Measurements from ENCODE around the gene CCNL1.
"Not testable (repeated sequence)": the region's sequence is repeated elsewhere in the genome, so short reads cannot be mapped to it uniquely, and the experiment has no call there.

CCNL1 gene

DNA sequence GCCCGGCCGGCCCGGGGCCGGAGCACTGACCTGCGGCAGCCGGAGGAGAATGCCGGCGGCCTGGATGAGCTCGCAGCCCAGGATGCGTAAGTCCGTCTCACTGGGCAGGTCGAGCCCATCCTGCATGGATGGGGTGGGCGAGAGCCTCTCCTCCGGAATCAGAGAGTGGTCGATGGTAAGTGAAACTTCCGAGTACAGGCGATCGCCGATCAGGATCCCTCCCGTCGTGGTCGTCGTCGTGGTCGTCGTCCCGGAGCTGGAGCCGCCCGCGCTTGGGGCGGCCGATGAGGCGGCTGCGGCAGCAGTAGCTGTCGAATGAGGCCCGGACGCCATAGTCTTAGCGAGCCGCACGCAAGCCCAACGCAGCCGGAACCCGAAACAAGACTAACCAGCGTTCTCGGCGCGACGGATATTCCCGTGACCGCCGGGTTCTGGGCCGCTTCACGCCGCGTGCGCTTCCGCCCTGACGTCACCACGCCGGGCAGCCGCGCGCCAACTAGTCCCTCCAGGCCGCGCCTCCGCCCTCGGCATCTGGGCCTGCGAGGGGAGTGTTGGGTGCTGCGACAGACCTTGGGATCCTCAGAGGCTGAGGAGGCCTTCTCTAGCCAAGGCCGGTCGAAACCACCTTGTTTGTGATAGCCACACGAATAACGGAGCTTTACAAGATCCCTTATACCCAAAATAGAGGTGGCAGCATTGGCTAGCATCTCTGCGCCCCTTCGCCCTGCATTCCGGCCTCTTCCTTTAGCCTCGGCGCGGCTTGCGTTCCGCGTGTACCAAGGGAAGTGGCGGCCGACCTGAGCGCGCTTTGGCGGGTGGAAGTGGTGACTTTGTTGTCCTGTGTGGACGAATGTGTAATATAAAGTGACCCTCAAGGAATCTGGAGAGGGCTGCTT is at the start of gene CCNL1:
Gene CCNL1 (minus strand): TSS at position 386 of the 896 bp plus-strand sequence. CDS start 53 bp downstream, at position 333.
- DNase-seq: peak; percentile 73

GRCh38 chr3:157204880-157205279 is 44.9 kb upstream of the CCNL1 start:
- no peak for DNase-seq

DNA sequence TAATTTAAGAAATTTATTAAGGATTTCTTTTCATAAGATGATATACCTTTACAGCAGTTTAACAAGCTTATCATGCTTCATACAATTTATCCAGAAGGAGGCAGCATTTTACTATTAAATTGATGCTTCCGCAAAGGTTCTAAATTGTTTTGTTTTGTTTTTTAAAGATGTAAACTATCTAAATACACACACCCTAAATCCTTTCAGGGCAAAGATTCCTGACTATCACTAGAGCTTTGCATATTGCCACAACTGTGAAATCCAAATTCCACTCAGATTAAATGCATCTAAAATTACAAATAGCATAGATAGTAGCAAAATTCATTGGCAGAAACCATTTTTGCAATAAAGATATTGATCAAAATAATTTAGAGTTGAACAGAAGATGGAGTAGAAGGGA is 44.5 kb upstream of the CCNL1 start:
- peak; percentile 5 for DNase-seq

DNA sequence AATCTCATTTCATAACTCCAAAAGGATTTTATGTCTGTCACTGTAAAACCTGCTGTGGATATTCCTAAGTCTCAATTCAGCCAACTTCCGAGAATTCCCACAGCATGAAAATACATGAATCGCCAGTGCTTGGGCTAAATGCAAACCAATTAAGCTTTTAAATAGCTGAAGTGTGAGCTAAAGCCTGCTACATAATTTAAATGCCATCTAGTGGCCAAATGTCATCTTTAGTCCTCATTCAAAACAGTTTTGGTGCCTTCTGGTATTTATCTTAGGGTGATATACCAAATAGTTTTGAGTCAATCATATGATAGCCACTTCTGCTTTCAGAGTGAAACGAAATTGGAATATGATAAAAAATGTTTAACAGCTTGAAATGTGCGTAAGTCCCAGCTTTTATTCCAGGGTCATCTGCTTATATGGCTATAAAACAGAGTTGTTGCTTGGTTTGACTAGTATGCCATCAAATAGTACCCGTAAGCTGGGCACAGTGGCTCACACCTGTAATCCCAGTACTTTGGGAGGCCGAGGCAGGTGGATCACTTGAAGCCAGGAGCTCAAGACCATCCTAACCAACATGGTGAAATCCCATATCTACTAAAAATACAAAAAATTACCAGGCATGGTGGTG is 41.8 kb upstream of the CCNL1 start:
- peak; percentile 9 for DNase-seq

- no peak for DNase-seq
Measured at GRCh38 chr3:157199841-157200240, 39.9 kb upstream of the CCNL1 start.

DNA sequence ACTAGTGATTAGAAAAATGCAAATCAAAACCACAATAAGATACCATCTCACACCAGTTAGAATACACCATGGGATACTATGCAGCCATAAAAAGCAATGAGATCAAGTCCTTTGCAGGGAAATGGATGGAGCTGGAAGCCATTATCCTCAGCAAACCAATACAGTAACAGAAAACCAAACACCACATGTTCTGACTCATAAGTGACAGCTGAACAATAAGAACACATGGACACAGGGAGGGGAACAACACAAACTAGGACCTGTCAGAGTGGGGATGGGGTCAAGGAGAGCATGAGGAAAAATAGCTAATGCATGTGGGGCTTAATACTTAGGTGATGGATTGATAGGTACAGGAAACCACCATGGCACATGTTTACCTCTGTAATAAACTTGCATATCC is 36.0 kb upstream of the CCNL1 start:
- DNase-seq: no peak

- DNase-seq: not testable (repeated sequence)
Measured at GRCh38 chr3:157191149-157191548, 31.2 kb upstream of the CCNL1 start.

DNA sequence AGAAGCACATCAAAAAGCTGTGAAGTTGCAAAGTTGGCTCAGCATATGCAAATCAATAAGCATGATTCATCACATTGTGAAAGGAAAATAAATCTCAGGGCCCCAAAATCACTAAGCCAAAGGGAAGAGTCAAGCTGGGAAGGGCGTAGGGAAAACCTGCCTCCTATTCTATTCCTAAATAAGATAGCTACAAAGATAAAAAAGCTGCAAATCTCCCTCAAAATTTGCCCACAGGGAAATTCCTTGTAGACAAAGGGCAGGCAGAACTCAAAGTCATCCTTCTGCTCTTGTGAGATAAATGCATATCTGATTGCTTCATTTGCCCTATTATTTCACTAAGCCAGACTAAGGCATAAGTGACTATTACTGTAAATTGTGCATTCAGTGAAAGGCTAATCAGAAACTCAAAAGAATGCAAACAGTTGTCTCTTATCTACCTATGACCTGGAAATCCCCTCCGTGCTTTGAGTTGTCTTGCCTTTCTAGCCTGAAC is 30.5 kb upstream of the CCNL1 start:
- DNase-seq: no peak

- DNase-seq: no peak
Measured at GRCh38 chr3:157188391-157188790, 28.4 kb upstream of the CCNL1 start.

GRCh38 chr3:157182879-157183278 is 22.9 kb upstream of the CCNL1 start:
- no peak for DNase-seq

DNA sequence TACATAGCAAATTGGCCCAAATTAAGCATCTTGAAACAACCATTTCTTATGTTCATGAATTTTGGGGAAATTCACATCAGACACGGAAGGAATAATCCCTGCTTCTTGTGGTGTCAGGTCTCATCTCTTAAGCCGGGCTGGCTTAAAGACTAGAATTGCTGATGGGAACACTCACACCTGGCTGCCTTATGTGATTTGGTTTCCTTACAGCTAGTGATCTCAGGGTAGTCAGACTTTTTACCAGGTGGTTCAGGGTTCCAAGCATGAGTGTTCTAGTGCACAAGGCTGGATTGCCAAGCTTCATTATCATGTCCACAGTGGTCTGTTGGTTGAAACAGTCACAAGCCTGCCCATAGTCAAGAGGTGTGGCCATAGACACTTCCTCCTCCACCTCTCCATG is 20.3 kb upstream of the CCNL1 start:
- no peak for DNase-seq

- DNase-seq: no peak
Measured at GRCh38 chr3:157179365-157179803, 19.4 kb upstream of the CCNL1 start.

DNA sequence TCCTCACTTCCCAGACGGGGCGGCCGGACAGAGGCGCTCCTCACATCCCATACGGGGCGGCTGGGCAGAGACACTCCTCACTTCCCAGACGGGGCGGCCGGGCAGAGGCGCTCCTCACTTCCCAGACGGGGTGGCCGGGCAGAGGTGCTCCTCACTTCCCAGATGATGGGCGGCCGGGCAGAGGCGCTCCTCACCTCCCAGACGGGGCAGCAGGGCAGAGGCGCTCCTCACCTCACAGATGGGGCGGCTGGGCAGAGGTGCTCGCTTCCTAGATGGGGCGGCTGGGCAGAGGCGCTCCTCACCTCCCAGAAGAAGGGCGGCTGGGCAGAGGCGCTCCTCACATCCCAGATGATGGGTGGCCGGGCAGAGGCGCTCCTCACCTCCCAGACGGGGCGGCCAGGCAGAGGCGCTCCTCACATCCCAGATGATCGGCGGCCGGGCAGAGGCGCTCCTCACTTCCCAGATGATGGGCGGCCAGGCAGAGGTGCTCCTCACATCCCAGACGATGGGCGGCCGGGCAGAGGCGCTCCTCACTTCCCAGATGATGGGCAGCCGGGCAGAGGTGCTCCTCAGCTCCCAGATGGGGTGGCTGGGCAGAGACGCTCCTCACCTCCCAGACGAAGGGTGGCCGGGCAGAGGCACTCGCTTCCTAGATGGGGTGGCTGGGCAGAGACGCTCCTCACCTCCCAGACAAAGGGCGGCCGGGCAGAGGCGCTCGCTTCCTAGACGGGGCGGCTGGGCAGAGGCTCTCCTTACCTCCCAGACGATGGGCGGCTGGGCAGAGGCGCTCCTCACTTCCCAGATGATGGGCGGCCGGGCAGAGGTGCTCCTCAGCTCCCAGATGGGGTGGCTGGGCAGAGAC is 18.8 kb upstream of the CCNL1 start:
- not testable (repeated sequence) for DNase-seq

DNA sequence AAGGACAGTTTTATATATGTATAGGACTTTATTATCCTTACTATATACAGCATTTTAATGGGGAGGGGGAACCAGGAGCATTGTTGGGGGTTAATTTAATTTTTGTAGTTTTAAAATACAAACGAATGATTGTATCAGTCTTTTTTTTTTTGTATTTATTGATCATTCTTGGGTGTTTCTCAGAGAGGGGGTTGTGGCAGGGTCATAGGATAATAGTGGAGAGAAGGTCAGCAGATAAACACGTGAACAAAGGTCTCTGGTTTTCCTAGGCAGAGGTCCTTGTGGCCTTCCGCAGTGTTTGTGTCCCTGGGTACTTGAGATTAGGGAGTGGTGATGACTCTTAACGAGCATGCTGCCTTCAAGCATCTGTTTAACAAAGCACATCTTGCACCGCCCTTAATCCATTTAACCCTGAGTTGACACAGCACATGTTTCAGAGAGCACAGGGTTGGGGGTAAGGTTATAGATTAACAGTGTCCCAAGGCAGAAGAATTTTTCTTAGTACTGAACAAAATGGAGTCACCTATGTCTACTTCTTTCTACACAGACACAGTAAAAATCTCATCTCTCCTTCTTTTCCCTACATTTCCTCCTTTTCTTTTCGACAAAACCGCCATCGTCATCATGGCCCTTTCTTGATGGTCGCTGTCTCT is 18.0 kb upstream of the CCNL1 start:
- DNase-seq: not testable (repeated sequence)

- no peak for DNase-seq
Measured at GRCh38 chr3:157176934-157177333, 17.0 kb upstream of the CCNL1 start.

- no peak for DNase-seq
Measured at GRCh38 chr3:157175691-157176507, 16.0 kb upstream of the CCNL1 start.

GRCh38 chr3:157174649-157175498 is 14.9 kb upstream of the CCNL1 start:
- peak; percentile 93 for DNase-seq

- no peak for DNase-seq
Measured at GRCh38 chr3:157174290-157174648, 14.3 kb upstream of the CCNL1 start.

GRCh38 chr3:157173343-157173742 is 13.4 kb upstream of the CCNL1 start:
- DNase-seq: not testable (repeated sequence)

DNA sequence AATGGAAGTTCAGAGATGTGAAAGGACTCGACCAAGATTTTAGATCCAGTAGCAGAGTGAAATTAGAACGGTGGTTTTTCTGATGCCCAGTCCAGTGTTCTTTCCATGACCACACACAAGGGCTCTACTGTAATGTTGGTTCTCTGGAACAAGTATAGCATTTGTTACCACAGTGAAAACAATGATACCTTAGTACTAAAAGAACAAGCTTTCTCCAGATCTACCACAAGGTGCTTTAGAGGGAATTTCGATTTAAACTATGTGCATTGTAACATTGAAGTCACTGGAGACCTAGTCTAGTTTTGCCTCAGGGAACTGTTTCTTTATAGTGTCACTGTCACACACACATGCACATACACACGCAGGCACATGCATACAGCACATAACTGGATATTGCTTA is 12.8 kb upstream of the CCNL1 start:
- DNase-seq: no peak

- DNase-seq: no peak
Measured at GRCh38 chr3:157170861-157171260, 10.9 kb upstream of the CCNL1 start.
